Activated CD8-positive, alpha-beta memory T cell treated with anti-CD3 and anti-CD28 coated beads for 24 hours (primary cell): ENCODE data around the gene OBSCN.
"Not testable (repeated sequence)": the region's sequence is repeated elsewhere in the genome, so short reads cannot be mapped to it uniquely, and the experiment has no call there.

ENCODE experiments used
- DNase-seq: peaks from one replicate; pipeline ENCODE4 v3.0.0-alpha.2; 2020

OBSCN gene

DNA sequence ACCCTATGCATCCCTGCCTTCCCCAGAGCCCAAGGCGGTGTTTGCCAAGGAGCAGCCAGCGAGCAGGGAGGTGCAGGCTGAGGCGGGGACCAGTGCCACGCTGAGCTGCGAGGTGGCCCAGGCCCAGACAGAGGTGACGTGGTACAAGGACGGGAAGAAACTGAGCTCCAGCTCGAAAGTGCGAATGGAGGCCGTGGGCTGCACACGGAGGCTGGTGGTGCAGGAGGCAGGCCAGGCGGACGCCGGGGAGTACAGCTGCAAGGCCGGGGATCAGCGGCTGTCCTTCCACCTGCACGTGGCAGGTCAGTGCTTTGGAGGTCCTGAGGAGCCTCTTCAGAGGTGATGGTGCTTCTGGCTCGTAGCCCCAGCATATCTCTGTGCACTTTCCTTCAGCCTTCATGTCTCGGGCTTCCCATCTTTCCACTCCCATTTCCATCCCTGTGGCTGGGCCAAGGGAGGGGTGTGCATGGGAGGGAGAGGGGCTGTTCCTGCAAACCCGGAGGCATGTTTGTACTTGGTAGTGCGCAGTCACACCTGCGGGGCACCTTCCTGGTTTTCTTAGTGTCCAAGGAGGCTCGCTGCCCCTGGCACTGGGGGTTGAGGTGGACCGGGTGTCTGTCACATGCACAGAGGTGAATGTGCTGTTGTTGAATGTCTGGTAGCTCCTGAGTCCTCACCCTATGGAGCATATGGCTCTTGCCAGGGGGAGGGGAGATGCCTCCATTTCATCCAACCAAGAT lies 56.4 kb downstream of the OBSCN start:
- DNase-seq = no peak

DNA sequence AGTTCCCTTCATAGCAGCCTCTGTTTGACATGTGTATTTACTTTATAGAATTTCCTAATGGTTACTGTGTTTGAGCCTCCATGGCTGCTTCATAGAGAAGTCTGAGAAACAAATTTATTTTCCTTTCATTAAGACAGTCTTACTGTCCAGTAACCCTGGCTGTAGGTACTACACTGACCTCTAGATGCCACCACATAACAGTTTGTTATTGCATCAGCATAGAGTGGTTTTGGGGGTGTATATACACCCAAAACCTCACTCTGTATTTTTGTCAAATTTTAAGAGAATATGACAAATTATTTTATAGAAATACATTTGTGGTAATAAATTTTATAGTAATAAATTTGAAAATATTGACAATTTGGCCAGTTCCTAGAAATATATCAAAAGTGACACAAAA lies 57.3 kb downstream of the OBSCN start:
- no peak for DNase-seq

DNA sequence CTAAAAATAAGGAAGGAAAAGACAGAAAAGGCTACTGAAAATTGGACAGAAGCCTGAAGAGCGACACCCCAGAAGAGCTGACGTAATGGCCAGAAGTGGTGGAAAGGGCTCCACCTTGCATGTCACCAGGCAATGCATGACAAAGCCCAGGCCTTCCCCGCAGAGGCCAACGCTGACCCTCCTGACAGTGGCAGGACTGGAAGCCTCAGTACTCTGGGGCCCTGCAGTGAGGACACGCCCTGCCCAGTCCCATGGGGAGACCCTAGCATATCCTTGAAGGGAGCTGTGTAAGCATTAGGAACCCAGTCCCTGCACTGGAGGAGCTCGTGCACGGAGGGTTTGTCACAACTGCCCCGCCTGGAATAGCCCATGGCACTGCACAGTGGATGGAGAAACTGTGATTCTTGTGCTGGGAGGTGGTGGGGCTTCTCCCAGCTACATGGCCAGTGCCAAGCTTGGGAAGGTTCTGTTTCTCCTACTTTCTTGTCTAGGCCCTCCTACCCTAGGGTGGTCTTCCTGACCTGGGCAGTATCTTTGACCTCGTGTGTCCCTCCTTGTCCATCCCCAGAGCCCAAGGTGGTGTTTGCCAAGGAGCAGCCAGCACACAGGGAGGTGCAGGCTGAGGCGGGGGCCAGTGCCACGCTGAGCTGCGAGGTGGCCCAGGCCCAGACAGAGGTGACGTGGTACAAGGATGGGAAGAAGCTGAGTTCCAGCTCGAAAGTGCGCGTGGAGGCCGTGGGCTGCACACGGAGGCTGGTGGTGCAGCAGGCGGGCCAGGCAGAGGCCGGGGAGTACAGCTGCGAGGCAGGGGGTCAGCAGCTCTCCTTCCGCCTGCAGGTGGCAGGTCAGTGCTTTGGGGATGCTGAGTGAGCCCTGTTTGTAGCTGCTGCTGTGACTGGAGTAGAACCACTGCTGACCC lies 60.4 kb downstream of the OBSCN start:
- no peak for DNase-seq

DNA sequence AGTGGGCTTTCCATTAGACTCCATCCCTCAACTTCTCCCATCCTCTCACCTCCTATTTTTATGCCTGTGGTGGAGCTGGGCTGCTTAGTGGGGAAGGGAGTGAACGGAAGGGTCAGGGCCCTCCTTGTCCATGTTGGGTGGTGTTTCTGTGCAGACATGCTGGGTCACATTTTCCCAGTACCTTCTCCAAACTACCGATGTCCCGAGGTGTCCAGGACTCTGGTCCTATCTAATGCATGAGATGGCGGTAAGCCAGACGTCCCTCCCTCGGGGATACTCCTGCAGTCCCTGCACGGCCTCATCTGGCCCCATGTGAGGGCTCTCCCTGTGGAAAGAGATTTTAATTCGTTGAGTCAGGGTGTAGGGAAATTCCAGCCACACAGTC lies 61.0 kb downstream of the OBSCN start:
- no peak for DNase-seq

DNA sequence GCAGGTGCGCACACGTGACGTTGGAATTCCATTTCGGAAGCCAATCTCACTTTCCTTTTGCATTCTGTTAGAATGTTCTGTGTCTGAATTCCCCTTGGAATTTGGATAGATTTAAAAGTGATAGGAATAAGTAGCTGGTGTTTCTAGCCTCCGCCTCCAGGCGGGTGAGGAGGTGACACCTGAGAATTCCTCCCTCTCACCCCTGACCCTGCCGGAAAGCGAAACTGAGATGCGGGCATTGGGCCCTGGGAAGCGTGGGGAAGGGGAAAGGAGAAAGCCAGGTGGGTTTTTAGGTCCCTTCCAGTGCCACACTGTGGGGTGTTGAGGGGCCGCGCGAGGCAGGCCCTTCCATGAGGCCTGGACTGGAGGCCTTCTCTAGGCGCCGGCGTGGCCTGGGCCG lies 61.6 kb downstream of the OBSCN start:
- not testable (repeated sequence) for DNase-seq

GRCh38 chr1:228270032-228270431 lies 62.2 kb downstream of the OBSCN start:
- no peak for DNase-seq

- no peak for DNase-seq
Measured at GRCh38 chr1:228271701-228272251, 63.9 kb downstream of the OBSCN start.

DNA sequence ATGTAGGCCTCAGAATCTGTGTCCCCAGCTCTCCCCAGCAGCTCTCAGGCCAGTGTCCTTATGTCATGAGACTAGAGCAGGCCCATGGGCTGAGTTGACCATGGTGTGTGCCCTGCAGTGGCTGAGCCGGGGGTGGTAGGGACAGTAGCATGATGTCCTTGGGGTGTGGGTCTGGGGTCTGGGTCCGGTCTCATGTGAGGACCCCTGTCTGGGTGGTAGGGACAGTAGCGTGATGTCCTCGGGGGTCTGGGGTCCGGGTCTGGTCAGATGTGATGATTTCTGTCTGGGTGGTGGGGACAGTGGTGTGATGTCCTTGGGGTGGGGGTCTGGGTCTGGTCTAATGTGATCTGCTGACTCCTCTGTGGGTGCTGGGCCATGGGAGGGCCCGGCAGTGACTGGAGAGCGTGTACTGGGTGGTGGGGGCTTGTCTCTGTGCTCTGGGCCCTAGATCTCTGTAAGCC lies 64.5 kb downstream of the OBSCN start:
- DNase-seq = no peak

DNA sequence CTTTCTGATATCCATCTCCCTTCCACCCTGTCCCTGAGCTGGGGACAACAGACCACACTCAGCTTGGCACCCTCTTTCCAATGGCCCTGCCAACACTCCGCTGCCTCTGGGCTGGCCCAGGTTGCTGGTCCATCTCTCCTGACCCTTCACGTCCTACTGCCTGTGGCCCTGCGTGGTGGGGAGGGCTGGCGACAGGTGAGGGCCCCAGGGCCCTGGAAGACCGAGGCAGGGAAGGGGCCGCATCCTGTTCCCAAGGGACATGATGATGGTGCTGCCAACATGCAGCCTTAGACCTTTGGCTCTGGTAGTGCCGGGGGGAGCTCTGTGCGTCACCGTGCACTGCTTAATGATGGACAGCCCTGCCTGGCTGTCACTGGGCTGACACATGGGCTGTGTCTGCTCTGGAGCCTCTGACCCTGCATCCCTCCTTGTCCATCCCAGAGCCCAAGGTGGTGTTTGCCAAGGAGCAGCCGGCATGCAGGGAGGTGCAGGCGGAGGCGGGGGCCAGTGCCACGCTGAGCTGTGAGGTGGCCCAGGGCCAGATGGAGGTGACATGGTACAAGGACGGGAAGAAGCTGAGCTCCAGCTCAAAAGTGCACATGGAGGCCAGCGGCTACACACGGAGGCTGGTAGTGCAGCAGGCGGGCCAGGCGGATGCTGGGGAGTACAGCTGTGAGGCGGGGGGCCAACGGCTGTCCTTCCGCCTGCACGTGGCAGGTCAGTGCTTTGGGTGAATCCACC lies 65.2 kb downstream of the OBSCN start:
- no peak for DNase-seq

GRCh38 chr1:228273720-228274451 lies 66.0 kb downstream of the OBSCN start:
- no peak for DNase-seq

DNA sequence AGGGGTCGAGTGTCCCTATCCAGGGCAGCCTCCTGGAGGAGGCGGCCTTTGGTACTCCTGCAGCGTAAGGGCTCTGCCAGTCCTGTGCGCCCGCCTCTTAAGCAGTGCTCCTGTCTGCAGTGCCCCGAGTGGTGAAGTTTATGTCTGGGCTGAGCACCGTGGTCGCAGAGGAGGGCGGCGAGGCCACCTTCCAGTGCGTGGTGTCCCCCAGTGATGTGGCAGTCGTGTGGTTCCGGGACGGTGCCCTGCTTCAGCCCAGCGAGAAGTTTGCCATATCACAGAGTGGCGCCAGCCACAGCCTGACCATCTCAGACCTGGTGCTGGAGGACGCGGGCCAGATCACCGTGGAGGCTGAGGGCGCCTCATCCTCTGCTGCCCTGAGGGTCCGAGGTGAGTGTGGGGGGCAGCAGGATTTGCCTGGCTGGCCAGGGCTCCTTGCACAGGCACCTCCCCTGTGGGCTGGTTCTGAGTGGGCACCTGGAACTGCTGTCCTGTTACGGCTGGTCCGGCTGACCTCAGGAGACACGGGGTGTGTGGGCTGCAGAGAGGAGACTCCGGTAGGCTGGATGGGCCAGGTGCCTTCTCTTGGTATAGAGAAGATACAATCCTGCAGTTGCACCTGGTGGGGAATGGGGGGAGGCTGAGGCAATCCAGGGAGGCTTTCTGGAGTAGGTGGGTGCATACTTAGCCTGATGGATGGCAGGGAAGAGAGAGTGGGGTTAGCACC lies 66.8 kb downstream of the OBSCN start:
- peak; percentile 54 for DNase-seq

- no peak for DNase-seq
Measured at GRCh38 chr1:228275179-228275429, 67.3 kb downstream of the OBSCN start.

DNA sequence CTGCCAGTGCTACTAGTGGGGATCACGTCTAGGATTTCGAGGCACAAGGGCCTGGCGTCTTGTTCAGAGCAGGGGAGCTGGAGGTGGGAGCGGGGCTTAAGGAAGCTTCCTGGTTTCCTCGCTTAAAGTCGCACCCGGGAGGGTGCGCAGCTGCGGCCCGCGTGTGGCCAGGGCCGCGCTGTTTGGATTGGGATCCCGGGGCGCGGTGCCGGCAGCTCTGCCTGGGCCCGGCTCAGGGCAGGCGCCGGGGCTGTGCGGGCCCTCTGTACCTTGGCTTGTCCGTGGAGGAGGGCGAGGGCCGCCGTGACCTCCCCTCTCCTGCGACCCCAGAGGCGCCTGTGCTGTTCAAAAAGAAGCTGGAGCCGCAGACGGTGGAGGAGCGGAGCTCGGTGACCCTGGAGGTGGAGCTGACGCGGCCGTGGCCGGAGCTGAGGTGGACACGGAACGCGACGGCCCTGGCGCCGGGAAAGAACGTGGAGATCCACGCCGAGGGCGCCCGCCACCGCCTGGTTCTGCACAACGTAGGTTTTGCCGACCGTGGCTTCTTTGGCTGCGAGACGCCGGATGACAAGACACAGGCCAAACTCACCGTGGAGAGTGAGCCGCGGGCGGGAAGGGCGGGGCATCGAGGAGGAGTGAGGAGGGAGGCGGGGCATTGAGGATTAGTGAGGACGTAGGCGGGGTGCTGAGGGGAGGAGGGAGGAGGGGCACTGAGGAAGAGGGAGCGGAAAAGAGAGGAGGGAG lies 67.8 kb downstream of the OBSCN start:
- DNase-seq = peak; percentile 94

GRCh38 chr1:228276174-228276831 lies 68.5 kb downstream of the OBSCN start:
- DNase-seq = no peak

DNA sequence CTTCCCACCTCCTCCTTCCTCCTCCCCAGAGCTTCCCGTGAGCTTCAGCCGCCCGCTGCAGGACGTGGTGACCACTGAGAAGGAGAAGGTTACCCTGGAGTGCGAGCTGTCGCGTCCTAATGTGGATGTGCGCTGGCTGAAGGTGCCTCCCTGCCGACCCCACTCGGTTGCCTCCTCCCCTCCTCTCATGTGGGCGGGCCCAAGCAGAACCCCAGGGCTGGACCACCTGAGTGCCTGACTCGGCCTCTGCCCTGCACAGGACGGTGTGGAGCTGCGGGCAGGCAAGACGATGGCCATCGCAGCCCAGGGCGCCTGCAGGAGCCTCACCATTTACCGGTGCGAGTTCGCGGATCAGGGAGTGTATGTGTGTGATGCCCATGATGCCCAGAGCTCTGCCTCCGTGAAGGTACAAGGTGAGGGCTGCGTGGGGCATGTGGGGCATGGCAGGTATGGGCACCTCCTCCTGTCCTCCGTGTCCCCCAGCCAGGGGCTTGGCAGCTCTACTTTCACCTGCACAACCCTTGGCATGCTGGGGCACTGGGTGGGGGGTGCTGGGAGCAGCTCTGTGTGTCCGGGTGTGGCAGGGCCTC lies 69.2 kb downstream of the OBSCN start:
- DNase-seq = peak; percentile 56

GRCh38 chr1:228277491-228278431 lies 69.9 kb downstream of the OBSCN start:
- peak; percentile 54 for DNase-seq

DNA sequence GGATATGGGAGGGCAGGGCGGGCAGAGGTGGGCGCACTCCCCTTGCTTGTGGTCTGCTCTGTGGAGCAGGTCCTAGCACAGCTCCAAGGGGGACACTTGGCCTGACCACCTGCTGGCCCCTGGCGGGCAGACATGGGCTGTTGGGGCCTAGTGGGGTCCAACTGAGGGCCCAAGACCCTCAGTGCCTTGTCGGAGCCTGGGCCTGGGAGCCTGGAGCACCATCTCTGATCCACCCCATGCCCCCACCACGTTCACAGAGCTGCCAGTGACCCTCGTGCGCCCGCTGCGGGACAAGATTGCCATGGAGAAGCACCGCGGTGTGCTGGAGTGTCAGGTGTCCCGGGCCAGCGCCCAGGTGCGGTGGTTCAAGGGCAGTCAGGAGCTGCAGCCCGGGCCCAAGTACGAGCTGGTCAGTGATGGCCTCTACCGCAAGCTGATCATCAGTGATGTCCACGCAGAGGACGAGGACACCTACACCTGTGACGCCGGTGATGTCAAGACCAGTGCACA lies 70.6 kb downstream of the OBSCN start:
- peak; percentile 49 for DNase-seq

DNA sequence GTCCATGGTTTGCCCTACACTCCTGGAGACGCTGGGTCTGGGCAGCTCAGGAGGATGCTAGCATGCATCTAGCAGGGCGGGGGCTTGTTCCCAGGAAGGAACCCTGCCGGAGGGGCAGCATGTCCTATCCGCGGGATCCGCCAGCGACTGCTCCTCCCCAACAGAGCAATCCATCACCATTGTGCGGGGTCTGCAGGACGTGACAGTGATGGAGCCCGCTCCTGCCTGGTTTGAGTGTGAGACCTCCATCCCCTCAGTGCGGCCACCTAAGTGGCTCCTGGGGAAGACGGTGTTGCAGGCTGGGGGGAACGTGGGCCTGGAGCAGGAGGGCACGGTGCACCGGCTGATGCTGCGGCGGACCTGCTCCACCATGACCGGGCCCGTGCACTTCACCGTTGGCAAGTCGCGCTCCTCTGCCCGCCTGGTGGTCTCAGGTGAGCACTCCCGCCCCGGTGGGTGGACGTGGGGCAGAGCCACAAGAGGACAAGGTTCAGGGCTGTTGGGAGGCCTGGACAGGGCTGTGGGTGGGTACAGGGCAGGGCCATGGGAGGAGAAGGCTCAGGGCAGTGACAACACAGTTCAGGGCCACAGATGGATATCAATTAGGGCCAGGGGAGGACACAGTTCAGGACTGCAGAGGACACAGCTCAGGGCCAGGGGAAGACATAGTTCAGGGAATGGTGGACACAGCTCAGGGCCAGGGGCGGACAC lies 71.3 kb downstream of the OBSCN start:
- DNase-seq = peak; percentile 47
